IMR-90 (cell line): Measurements from ENCODE around the gene EFS. TPM values are rescaled to one million over a fixed set of nuclear protein-coding genes. Genes with fewer than 3 reads are reported as not detected.

ENCODE experiments used
- ATAC-seq: fragments of 200-7000 bp; cut with Tn5 transposase; 2 replicates; pipeline ENCODE4 v1.9.1; 2020; ENCODE audit warnings: low read depth, mild to moderate bottlenecking, moderate library complexity
- BruUV-seq: library from RNA; stranded (reverse); fragments of 400-500 nt; replicated peaks from 2 replicates; lab custom pipeline; 2021; lab: Mats Ljungman, UMichigan
- CTCF ChIA-PET: fragments of 300-600 bp; formaldehyde crosslinking; extraction: SDS; loops from one replicate; lab custom pipeline; 2021; ENCODE audit warnings: antibody characterized with exemption; lab: Yijun Ruan, JAX
- POLR2A ChIA-PET: fragments of 300-600 bp; sonication (Branson Sonifier 250); formaldehyde crosslinking; loops from one replicate; lab custom pipeline; 2022; ENCODE audit warnings: antibody characterized with exemption; ENCODE audit not compliant: unreplicated experiment; lab: Charles Lee
- DNase-seq: peaks from one replicate; pipeline ENCODE4 v3.0.0; 2013
- H2AFZ ChIP-seq: replicated peaks from 2 replicates; pipeline ENCODE3; 2013; ENCODE audit warnings: low read length, mild to moderate bottlenecking; ENCODE audit not compliant: poor library complexity
- H2AK5ac ChIP-seq: 2 replicates; pipeline ENCODE4 v1.6.1; 2013; ENCODE audit warnings: low read depth, low read length, inconsistent platforms
- H2AK9ac ChIP-seq: replicated peaks from 2 replicates; pipeline ENCODE3; 2013; ENCODE audit warnings: mild to moderate bottlenecking, low read depth, low read length, moderate library complexity; ENCODE audit not compliant: poor library complexity
- H2BK120ac ChIP-seq: 2 replicates; pipeline ENCODE4 v1.6.1; 2013; ENCODE audit warnings: low read depth, low read length, inconsistent platforms
- H2BK15ac ChIP-seq: 3 replicates; pipeline ENCODE4 v1.6.1; 2013; ENCODE audit warnings: low read depth, low read length, inconsistent platforms
- H2BK20ac ChIP-seq: 2 replicates; pipeline ENCODE4 v1.6.1; 2013; ENCODE audit warnings: low read depth, mild to moderate bottlenecking, inconsistent platforms, low read length, moderate library complexity
- H2BK5ac ChIP-seq: 2 replicates; pipeline ENCODE4 v1.6.1; 2013; ENCODE audit warnings: mild to moderate bottlenecking, low read depth, low read length, inconsistent platforms; ENCODE audit not compliant: poor library complexity, severe bottlenecking
- H3K14ac ChIP-seq: replicated peaks from 2 replicates; pipeline ENCODE4 v1.6.1; 2013; ENCODE audit warnings: low read depth, low read length, inconsistent platforms
- H3K18ac ChIP-seq: 2 replicates; pipeline ENCODE4 v1.6.1; 2013; ENCODE audit warnings: low read depth, low read length, control low read depth
- H3K23ac ChIP-seq: 2 replicates; pipeline ENCODE4 v1.6.1; 2013; ENCODE audit warnings: low read depth, low read length, inconsistent platforms
- H3K27ac ChIP-seq: 2 replicates; pipeline ENCODE4 v1.5.1; 2013; ENCODE audit warnings: mild to moderate bottlenecking, control low read depth, low read length; ENCODE audit not compliant: insufficient read depth
- H3K27me3 ChIP-seq: 2 replicates; pipeline ENCODE4 v1.6.1; 2013; ENCODE audit warnings: low read length; ENCODE audit not compliant: control insufficient read depth, insufficient read depth
- H3K36me3 ChIP-seq: 2 replicates; pipeline ENCODE4 v1.6.1; 2013; ENCODE audit warnings: low read length, mixed read lengths; ENCODE audit not compliant: control insufficient read depth, insufficient read depth
- H3K4ac ChIP-seq: 2 replicates; pipeline ENCODE4 v1.6.1; 2013; ENCODE audit warnings: low read depth, low read length, inconsistent platforms
- H3K4me1 ChIP-seq: 2 replicates; pipeline ENCODE4 v1.6.1; 2013; ENCODE audit warnings: low read length, mixed read lengths; ENCODE audit not compliant: control insufficient read depth, insufficient read depth
- H3K4me2 ChIP-seq: 2 replicates; pipeline ENCODE4 v1.6.1; 2013; ENCODE audit warnings: low read depth, mild to moderate bottlenecking, control low read depth, low read length, moderate library complexity
- H3K4me3 ChIP-seq: 2 replicates; pipeline ENCODE4 v1.5.1; 2013; ENCODE audit warnings: low read depth, mild to moderate bottlenecking, control low read depth, low read length, moderate library complexity; ENCODE audit not compliant: insufficient read depth
- H3K56ac ChIP-seq: 2 replicates; pipeline ENCODE4 v1.6.1; 2013; ENCODE audit warnings: low read length, inconsistent platforms; ENCODE audit not compliant: insufficient read depth; ENCODE audit errors: extremely low read depth
- H3K79me1 ChIP-seq, 2 experiments: 2 replicates each; pipeline ENCODE4 v1.6.1; 2013; ENCODE audit warnings: low read length in 2 of 2, inconsistent platforms in 1 of 2, low read depth in 1 of 2
- H3K9ac ChIP-seq: 2 replicates; pipeline ENCODE4 v1.6.1; 2013; ENCODE audit warnings: low read depth, low read length, control low read depth
- H3K9me1 ChIP-seq: 2 replicates; pipeline ENCODE4 v1.6.1; 2013; ENCODE audit warnings: low read length, inconsistent platforms; ENCODE audit not compliant: insufficient read depth
- H3K9me3 ChIP-seq: 2 replicates; pipeline ENCODE4 v1.6.1; 2013; ENCODE audit warnings: low read length; ENCODE audit not compliant: control insufficient read depth, insufficient read depth
- H4K20me1 ChIP-seq: 2 replicates; pipeline ENCODE4 v1.6.1; 2013; ENCODE audit warnings: low read length, inconsistent platforms; ENCODE audit not compliant: insufficient read depth
- H4K5ac ChIP-seq: 2 replicates; pipeline ENCODE4 v1.6.1; 2013; ENCODE audit warnings: mild to moderate bottlenecking, low read depth, low read length, control low read depth
- H4K8ac ChIP-seq, 2 experiments: 2 replicates each; pipeline ENCODE4 v1.6.1; 2013; ENCODE audit warnings: low read depth in 2 of 2, low read length in 2 of 2, control low read depth in 1 of 2, inconsistent platforms in 1 of 2
- H4K91ac ChIP-seq: 2 replicates; pipeline ENCODE4 v1.6.1; 2013; ENCODE audit warnings: low read depth, low read length, inconsistent platforms; ENCODE audit not compliant: insufficient read depth
- BHLHE40 ChIP-seq: fragments of 150-350 bp; IDR thresholded peaks from 2 replicates; pipeline ENCODE4 v1.6.1; 2016; ENCODE audit warnings: mild to moderate bottlenecking, low read depth, low read length
- MXI1 ChIP-seq: IDR thresholded peaks from 2 replicates; pipeline ENCODE4 v1.6.1; 2012; ENCODE audit warnings: low read depth, mild to moderate bottlenecking, low read length, moderate library complexity, borderline replicate concordance
- RAD21 ChIP-seq: IDR thresholded peaks from 2 replicates; pipeline ENCODE4 v1.6.1; 2012; ENCODE audit warnings: low read length, improper control_type of control experiment
- RCOR1 ChIP-seq: IDR thresholded peaks from 2 replicates; pipeline ENCODE4 v1.6.1; 2012; ENCODE audit warnings: mild to moderate bottlenecking, low read length, improper control_type of control experiment; ENCODE audit not compliant: insufficient replicate concordance
- WGBS, 2 experiments: methylation state at CpG; one replicate each; pipeline versions ENCODE4 v1.1.5 to v1.1.7; 2013; ENCODE audit warnings: missing lambda C conversion rate in 2 of 2; ENCODE audit not compliant: insufficient read length in 1 of 2; ENCODE audit errors: extremely low coverage in 2 of 2; 5-methylcytosine and 5-hydroxymethylcytosine counted together
- dilution Hi-C: fragments of 300-500 bp; cut with HindIII; formaldehyde crosslinking; loops from one replicate; pipeline ENCODE4 v1.14.3; 2018; ENCODE audit warnings: low sequenced_read_pairs; ENCODE audit not compliant: unreplicated experiment
- in situ Hi-C: fragments of 300-500 bp; cut with MboI; formaldehyde crosslinking; loops from 3 replicates; pipeline ENCODE4 v1.14.3; 2019; ENCODE audit warnings: low sequenced_read_pairs, inconsistent platforms, mixed read lengths
- intact Hi-C: fragments of 100-400 bp; cut with micrococcal nuclease; formaldehyde crosslinking; loops from 2 replicates; pipeline ENCODE4 v1.10.0; 2022
- polyA plus RNA-seq, 3 experiments: library from polyadenylated mRNA; depleted of rRNA; stranded (reverse); fragments of >200 nt; gene quantifications; 2 replicates each; pipeline ENCODE4 v1.2.3, GENCODE V29; 2012; ENCODE audit warnings: low replicate concordance in 1 of 3
- total RNA-seq: library from RNA; depleted of rRNA; stranded (reverse); fragments of >200 nt; gene quantifications from 2 replicates; pipeline ENCODE4 v1.2.3, GENCODE V29; 2012
- TF ChIP-seq, protein P1 (sequence below): conservative IDR thresholded peaks from 2 replicates; pipeline ENCODE4 v1.5.1; 2012; ENCODE audit warnings: mild to moderate bottlenecking, low read depth, low read length, improper control_type of control experiment

EFS gene
- total and polyA plus RNA-seq, 2 of the 4 experiments (the other 2 are of a cell fraction), result 2.2 to 11.6 TPM

DNA sequence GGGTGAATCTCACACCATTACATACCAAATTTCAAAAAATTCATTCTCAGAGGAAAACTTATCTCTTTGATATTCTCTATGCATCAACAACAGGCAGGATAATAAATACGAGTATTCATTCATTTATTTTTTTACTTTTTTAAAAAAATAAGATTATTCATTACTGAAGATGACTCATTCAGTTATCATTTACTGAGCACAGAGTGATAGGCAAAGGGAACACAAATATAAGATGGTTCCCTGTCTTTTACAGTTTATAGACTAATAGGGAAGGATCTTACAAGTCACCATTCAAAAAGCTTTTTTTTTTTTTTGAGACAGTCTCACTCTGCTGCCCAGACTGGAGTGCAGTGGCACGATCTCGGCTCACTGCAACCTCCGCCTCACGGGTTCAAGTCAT lies 48.7 kb downstream of the EFS start:
- Histone ChIP-seq H3K9me3 (no peaks in the 10 kb centered on the region), H4K8ac (no peak overlapping the region), H3K56ac (no peak overlapping the region), H3K23ac (no peak overlapping the region), H3K4ac (no peak overlapping the region), H3K27me3 (no peaks in the 10 kb centered on the region), H3K4me3 (no peak overlapping the region), H3K36me3 (peaks cover 15% of the 10 kb centered on the region), H3K9me1 (no peaks in the 10 kb centered on the region), H3K14ac (no peak overlapping the region), H2BK20ac (no peak overlapping the region), H3K27ac (no peak overlapping the region), H2AK9ac (no peak overlapping the region), H3K79me1 (peaks cover 9 to 30% of the 10 kb centered on the region in 2 experiments; a peak in 3 of 4 replicates), H4K91ac (no peak overlapping the region), H2BK15ac (no peak overlapping the region), H2AK5ac (no peak overlapping the region), H4K5ac (no peak overlapping the region), H2BK5ac (no peak overlapping the region), H3K4me2 (no peak overlapping the region), H2AFZ (no peak overlapping the region), H3K18ac (no peak overlapping the region), H3K4me1 (peaks cover 4% of the 10 kb centered on the region; the same call in 1 of the 2 replicates), H2BK120ac (no peak overlapping the region), H3K9ac (no peak overlapping the region), H4K20me1 (0 out of 2 replicates have a peak, but pooled peaks cover 4% of the 10 kb centered on the region)
- in situ Hi-C loops, result loop anchor here (25.0 kb wide), 3 partner anchors 779 to 1121 kb away; partner anchors contain the start of genes CBLN3, EMC9, FITM1 and KHNYN
- ChIA-PET CTCF (no interaction called here), POLR2A (interaction anchor here (0.6 kb wide), 1 partner anchor 221 kb away, joined by 9 read pairs; no protein-coding TSS in a partner anchor)
- dilution Hi-C loops, result no loop called here
- ATAC-seq (no peak), DNase-seq (peak; percentile 35)
- WGBS, 2 experiments, result no CpG with 5 or more reads among the region's 5 CpGs
- BruUV-seq, result no TSS peak
- TF ChIP-seq MXI1 (no peak), RCOR1 (no peak), RAD21 (no peak), BHLHE40 (no peak)
- TF ChIP-seq, protein P1, sequence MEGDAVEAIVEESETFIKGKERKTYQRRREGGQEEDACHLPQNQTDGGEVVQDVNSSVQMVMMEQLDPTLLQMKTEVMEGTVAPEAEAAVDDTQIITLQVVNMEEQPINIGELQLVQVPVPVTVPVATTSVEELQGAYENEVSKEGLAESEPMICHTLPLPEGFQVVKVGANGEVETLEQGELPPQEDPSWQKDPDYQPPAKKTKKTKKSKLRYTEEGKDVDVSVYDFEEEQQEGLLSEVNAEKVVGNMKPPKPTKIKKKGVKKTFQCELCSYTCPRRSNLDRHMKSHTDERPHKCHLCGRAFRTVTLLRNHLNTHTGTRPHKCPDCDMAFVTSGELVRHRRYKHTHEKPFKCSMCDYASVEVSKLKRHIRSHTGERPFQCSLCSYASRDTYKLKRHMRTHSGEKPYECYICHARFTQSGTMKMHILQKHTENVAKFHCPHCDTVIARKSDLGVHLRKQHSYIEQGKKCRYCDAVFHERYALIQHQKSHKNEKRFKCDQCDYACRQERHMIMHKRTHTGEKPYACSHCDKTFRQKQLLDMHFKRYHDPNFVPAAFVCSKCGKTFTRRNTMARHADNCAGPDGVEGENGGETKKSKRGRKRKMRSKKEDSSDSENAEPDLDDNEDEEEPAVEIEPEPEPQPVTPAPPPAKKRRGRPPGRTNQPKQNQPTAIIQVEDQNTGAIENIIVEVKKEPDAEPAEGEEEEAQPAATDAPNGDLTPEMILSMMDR, result no peak
- intact Hi-C loops, result no loop called here
